ENCODE data around the gene SSC5D. TPM values are rescaled to one million over a fixed set of nuclear protein-coding genes. Genes with fewer than 3 reads are reported as not detected.
A peak's percentile ranks its signal among the peaks of the same experiment; 100 is the strongest.

The SSC5D gene
- total and polyA plus RNA-seq, 9 of the 15 experiments (the other 6 are each of a cell fraction or from before 2014, with no cell fraction given), result 0.04 to 0.71 (median 0.14) TPM; not detected in 2

DNA sequence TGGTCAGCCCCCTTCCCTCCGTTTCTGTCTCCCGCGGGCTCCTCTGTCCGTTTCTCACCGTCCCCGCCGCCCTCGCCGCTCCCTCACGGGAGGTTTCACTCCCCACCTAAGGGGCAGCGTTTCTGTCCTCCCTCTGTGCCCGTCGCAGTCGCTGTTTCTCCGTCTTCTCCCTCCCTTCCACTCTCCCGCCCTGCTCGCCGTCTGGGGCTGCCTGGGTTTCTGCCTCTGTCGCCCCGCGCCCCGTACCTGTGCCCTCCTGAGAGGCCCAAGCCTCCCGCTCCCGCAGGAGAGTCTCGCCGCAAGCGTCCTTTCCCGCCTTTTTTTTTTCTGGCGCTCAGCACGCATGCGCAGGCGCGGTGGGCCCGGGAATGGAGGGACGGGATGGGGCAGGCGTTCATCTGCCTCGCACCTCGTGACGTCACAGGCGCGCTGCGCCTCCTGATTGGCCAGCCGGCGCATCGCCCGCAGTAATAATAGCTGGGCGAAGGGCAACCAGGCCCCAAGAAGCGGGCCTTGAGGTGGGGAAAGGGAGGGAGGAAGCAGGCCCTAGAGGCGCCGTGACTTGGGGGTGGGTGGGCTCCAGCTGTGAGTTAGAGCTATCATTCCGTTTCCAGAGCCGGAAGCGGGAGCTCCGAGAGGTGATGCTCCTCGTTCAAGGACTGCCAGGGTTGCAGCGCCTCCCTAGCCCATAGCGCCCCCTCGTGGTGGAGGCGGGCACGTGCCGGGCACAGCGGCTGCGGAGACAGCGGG is 15.4 kb downstream of the SSC5D start (continued):
- no peak for TF ChIP-seq CBFA2T2 (conservative IDR thresholded peaks at IDR 0.05)
- TF ChIP-seq, protein P1, sequence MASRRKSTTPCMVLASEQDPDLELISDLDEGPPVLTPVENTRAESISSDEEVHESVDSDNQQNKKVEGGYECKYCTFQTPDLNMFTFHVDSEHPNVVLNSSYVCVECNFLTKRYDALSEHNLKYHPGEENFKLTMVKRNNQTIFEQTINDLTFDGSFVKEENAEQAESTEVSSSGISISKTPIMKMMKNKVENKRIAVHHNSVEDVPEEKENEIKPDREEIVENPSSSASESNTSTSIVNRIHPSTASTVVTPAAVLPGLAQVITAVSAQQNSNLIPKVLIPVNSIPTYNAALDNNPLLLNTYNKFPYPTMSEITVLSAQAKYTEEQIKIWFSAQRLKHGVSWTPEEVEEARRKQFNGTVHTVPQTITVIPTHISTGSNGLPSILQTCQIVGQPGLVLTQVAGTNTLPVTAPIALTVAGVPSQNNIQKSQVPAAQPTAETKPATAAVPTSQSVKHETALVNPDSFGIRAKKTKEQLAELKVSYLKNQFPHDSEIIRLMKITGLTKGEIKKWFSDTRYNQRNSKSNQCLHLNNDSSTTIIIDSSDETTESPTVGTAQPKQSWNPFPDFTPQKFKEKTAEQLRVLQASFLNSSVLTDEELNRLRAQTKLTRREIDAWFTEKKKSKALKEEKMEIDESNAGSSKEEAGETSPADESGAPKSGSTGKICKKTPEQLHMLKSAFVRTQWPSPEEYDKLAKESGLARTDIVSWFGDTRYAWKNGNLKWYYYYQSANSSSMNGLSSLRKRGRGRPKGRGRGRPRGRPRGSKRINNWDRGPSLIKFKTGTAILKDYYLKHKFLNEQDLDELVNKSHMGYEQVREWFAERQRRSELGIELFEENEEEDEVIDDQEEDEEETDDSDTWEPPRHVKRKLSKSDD (conservative IDR thresholded peaks at IDR 0.05; ENCODE audit: low read length), result no peak

DNA sequence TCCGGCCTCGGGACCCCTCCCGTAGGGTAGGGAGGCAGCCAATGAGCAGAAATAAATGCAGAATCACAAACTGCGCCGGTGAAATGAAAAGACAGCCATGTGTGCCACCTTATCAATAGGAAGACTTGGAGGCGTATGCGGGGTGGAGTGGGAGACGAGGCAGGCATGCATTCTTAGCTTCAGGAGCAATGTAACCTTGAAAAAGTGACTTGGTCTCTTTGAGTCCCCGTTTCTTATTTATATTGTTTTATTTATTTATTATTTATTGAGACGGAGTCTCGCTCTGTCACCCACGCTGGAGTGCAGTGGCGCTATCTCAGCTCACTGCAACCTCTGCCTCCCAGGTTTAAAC is 16.0 kb downstream of the SSC5D start:
- in situ Hi-C loops (cut with MboI), result no loop called here
- FAIRE-seq, result no peak
- no peaks in the 10 kb centered on the region for H3K9me1 ChIP-seq (ENCODE audit: control insufficient read depth, insufficient read depth, low read length)
- peak overlapping the region; percentile 43 for H3K4me2 ChIP-seq (ENCODE audit: insufficient read depth, low read length)
- H4K20me1 ChIP-seq (replicated peaks; ENCODE audit: control insufficient read depth, insufficient read depth, low read length), result no peaks in the 10 kb centered on the region; the same call in 1 of the 2 replicates
- H3K4me1 ChIP-seq (replicated peaks in 1 of 2; ENCODE audit: control insufficient read depth in 2 of 2, insufficient read depth in 2 of 2, low read length in 2 of 2), result peaks cover 12 to 29% of the 10 kb centered on the region in 2 experiments
- H3K27ac ChIP-seq (ENCODE audit: extremely low read depth, low read depth, low read length), result no peak overlapping the region
- H2AFZ ChIP-seq (ENCODE audit: low read depth, low read length), result peak overlapping the region; percentile 97
- H3K9ac ChIP-seq (ENCODE audit: insufficient read depth in 1 of 2, low read depth in 2 of 2, low read length in 2 of 2), result peak overlapping the region in 1 of 2 experiments; percentile 55; a peak in 2 of 4 replicates
- no peak for TF ChIP-seq SNRNP70 (optimal IDR thresholded peaks at IDR 0.05; ENCODE audit: low read depth, low read length)
- peak; percentile 7; the same call in 1 of the 2 replicates for TF ChIP-seq RB1 (IDR thresholded peaks at IDR 0.05; ENCODE audit: low read depth)
- no peak for TF ChIP-seq ARID2 (IDR thresholded peaks at IDR 0.05)
- TF ChIP-seq, protein P2, sequence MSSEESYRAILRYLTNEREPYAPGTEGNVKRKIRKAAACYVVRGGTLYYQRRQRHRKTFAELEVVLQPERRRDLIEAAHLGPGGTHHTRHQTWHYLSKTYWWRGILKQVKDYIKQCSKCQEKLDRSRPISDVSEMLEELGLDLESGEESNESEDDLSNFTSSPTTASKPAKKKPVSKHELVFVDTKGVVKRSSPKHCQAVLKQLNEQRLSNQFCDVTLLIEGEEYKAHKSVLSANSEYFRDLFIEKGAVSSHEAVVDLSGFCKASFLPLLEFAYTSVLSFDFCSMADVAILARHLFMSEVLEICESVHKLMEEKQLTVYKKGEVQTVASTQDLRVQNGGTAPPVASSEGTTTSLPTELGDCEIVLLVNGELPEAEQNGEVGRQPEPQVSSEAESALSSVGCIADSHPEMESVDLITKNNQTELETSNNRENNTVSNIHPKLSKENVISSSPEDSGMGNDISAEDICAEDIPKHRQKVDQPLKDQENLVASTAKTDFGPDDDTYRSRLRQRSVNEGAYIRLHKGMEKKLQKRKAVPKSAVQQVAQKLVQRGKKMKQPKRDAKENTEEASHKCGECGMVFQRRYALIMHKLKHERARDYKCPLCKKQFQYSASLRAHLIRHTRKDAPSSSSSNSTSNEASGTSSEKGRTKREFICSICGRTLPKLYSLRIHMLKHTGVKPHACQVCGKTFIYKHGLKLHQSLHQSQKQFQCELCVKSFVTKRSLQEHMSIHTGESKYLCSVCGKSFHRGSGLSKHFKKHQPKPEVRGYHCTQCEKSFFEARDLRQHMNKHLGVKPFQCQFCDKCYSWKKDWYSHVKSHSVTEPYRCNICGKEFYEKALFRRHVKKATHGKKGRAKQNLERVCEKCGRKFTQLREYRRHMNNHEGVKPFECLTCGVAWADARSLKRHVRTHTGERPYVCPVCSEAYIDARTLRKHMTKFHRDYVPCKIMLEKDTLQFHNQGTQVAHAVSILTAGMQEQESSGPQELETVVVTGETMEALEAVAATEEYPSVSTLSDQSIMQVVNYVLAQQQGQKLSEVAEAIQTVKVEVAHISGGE (CRISPR knock-in tag; IDR thresholded peaks at IDR 0.05), result 0 out of 6 replicates have a peak, but pooled peaks of 1 of the 3 experiments have one; percentile 7
- ChIA-PET POLR2A (interaction anchor here (0.6 to 1.9 kb wide), 14 partner anchors 10 to 249 kb away, joined by 3 to 11 read pairs (median 3); partner anchors contain the start of gene UBE2S), CTCF (ENCODE audit: low intra/inter-chr PET ratio) (interaction anchor here (0.6 to 1.3 kb wide), 6 partner anchors 51 to 364 kb away, joined by 3 to 6 read pairs (median 3); no protein-coding TSS in a partner anchor)
- no peaks in the 10 kb centered on the region for H3K36me3 ChIP-seq (ENCODE audit: control insufficient read depth, insufficient read depth, low read length)
- intact Hi-C loops (cut with micrococcal nuclease), result loop anchor here (2.0 to 10.0 kb wide), 2 partner anchors 37 to 349 kb away; partner anchors contain the start of gene TNNI3
- DNase-seq (ENCODE audit: extremely low read depth in 1 of 4, low spot score in 3 of 4), result no peak
- peaks cover 0 to 3% of the 10 kb centered on the region in 2 experiments; a peak in 1 of 5 replicates for H3K27me3 ChIP-seq (ENCODE audit: control insufficient read depth in 2 of 2, insufficient read depth in 2 of 2, low read length in 2 of 2)
- H3K4me3 ChIP-seq, result peak overlapping the region; percentile 27; the same call in 1 of the 2 replicates
- no peaks in the 10 kb centered on the region; the same call in 1 of the 2 replicates for H3K9me3 ChIP-seq (replicated peaks; ENCODE audit: control insufficient read depth, insufficient read depth, low read depth, low read length)
- no peaks in the 10 kb centered on the region for H3K79me2 ChIP-seq (ENCODE audit: control insufficient read depth, insufficient read depth, low read length)
- BruUV-seq (replicated peaks), result no TSS peak
- 25% methylated on average over 13 of the region's 13 CpGs for WGBS (ENCODE audit: insufficient coverage, low coverage, missing lambda C conversion rate)
- no peak for ATAC-seq
